ENCODE results near the gene MSANTD4. TPM values are rescaled to one million over a fixed set of nuclear protein-coding genes. Genes with fewer than 3 reads are reported as not detected.
"Not testable (repeated sequence)": the region's sequence is repeated elsewhere in the genome, so short reads cannot be mapped to it uniquely, and the experiment has no call there.

The MSANTD4 gene
- total and polyA plus RNA-seq, 2 donors (not counting 1 experiment from before 2014, with no cell fraction given): 2.4 to 20.0 TPM

DNA sequence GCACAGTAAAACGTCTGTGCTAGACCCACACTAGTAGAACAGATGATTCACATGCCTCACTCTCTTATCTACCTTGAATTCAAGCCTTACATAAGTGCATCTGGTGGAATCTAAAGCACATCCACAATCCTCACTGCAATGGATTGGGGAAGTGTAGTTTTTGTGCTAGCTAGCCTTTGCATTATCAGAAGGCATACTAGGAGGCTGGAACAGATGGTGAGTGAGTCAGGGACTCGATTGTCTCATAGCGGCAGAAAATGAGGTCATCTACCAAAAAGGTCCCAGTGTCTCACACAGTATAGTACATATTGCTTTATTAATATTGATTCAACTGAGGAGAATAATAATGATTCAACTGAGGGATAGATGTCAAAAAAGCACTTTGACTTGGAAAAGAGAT lies 9.3 kb downstream of the MSANTD4 start:
- H3K4me1 ChIP-seq (ENCODE audit: control insufficient read depth in 2 of 2, insufficient read depth in 2 of 2, low read length in 2 of 2): peaks cover 0 to 4% of the 10 kb centered on the region in 2 donors
- TF ChIP-seq, protein P1, sequence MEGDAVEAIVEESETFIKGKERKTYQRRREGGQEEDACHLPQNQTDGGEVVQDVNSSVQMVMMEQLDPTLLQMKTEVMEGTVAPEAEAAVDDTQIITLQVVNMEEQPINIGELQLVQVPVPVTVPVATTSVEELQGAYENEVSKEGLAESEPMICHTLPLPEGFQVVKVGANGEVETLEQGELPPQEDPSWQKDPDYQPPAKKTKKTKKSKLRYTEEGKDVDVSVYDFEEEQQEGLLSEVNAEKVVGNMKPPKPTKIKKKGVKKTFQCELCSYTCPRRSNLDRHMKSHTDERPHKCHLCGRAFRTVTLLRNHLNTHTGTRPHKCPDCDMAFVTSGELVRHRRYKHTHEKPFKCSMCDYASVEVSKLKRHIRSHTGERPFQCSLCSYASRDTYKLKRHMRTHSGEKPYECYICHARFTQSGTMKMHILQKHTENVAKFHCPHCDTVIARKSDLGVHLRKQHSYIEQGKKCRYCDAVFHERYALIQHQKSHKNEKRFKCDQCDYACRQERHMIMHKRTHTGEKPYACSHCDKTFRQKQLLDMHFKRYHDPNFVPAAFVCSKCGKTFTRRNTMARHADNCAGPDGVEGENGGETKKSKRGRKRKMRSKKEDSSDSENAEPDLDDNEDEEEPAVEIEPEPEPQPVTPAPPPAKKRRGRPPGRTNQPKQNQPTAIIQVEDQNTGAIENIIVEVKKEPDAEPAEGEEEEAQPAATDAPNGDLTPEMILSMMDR (IDR thresholded peaks at IDR 0.05): no peak
- TF ChIP-seq EZH2 (IDR thresholded peaks at IDR 0.05; ENCODE audit: borderline replicate concordance, insufficient read depth, low read depth, low read length, poor library complexity, severe bottlenecking): no peak
- Mint-ChIP-seq H3K9me3 (ENCODE audit: insufficient read depth) (no peaks in the 10 kb centered on the region), H3K27ac (no peak overlapping the region), H3K4me1 (peaks cover 21% of the 10 kb centered on the region), H3K27me3 (no peaks in the 10 kb centered on the region), H3K4me3 (no peak overlapping the region)
- H3K9me3 ChIP-seq (ENCODE audit: control extremely low read depth in 1 of 3, control insufficient read depth in 2 of 3, insufficient read depth in 1 of 3, low read length in 2 of 3): no peaks in the 10 kb centered on the region
- intact Hi-C loops (cut with micrococcal nuclease): no loop called here
- no peak for DNase-seq
- ChIA-PET POLR2A (no interaction called here), CTCF (interaction anchor here (1.0 kb wide), 1 partner anchor 79 kb away, joined by 3 read pairs; no protein-coding TSS in a partner anchor)
- peaks cover 41% of the 10 kb centered on the region for H3K79me2 ChIP-seq (ENCODE audit: control insufficient read depth, insufficient read depth, low read length)
- H4K20me1 ChIP-seq (ENCODE audit: control insufficient read depth, insufficient read depth, low read length, poor library complexity, severe bottlenecking): peaks cover 9% of the 10 kb centered on the region
- no peak for ATAC-seq (ENCODE audit: low read depth)
- H3K36me3 ChIP-seq (replicated peaks in 1 of 2; ENCODE audit: control extremely low read depth in 1 of 2, control insufficient read depth in 1 of 2, extremely low read depth in 1 of 2, insufficient read depth in 2 of 2, low read length in 1 of 2): peaks cover 13 to 28% of the 10 kb centered on the region in 2 experiments
- no CpG with 5 or more reads among the region's 3 CpGs for WGBS (ENCODE audit: insufficient coverage)
- H3K9ac ChIP-seq (ENCODE audit: low read length): no peak overlapping the region
- no peak overlapping the region for H3K27ac ChIP-seq (ENCODE audit: low read length in 2 of 2)
- H3K27me3 ChIP-seq (replicated peaks in 1 of 4; ENCODE audit: control extremely low read depth in 1 of 4, control insufficient read depth in 3 of 4, insufficient read depth in 4 of 4, low read length in 3 of 4): no peaks in the 10 kb centered on the region
- H2AFZ ChIP-seq (ENCODE audit: insufficient read depth, low read depth, low read length, poor library complexity, severe bottlenecking): no peak overlapping the region
- H3K4me3 ChIP-seq (ENCODE audit: control extremely low read depth in 1 of 5, extremely low read depth in 1 of 5, insufficient read depth in 1 of 5, low read depth in 2 of 5, low read length in 4 of 5): no peak overlapping the region
- no peak overlapping the region for H3K4me2 ChIP-seq (replicated peaks; ENCODE audit: low read depth, low read length, poor library complexity, severe bottlenecking)

DNA sequence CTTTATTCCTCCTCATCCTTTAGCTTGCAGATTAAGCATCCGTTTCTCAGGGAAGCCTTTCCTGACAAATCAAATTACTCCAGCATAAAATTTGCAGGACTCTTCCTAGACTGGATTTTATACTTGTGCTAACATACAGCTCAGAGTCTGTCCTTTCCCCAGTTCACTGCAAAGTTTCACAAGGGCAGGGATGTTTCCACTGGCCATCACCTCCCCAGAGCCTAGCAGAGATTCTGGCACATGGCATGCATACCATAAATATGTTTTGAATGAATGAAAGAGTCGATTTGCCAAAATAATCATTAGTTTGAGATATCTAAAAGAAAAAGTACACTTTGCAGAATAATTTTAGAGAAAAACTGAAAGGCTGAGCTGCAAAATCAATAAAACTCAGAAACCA lies 10.6 kb downstream of the MSANTD4 start:
- no peaks in the 10 kb centered on the region for H3K27me3 ChIP-seq (replicated peaks in 1 of 4; ENCODE audit: control extremely low read depth in 1 of 4, control insufficient read depth in 3 of 4, insufficient read depth in 4 of 4, low read length in 3 of 4)
- Mint-ChIP-seq H3K4me3 (no peak overlapping the region), H3K27ac (no peak overlapping the region), H3K27me3 (no peaks in the 10 kb centered on the region), H3K4me1 (peaks cover 17% of the 10 kb centered on the region), H3K9me3 (ENCODE audit: insufficient read depth) (no peaks in the 10 kb centered on the region)
- peaks cover 0 to 3% (median 0%) of the 10 kb centered on the region in 3 donors for H3K9me3 ChIP-seq (ENCODE audit: control extremely low read depth in 1 of 3, control insufficient read depth in 2 of 3, insufficient read depth in 1 of 3, low read length in 2 of 3)
- ChIA-PET CTCF (no interaction called here), POLR2A (no interaction called here)
- intact Hi-C loops (cut with micrococcal nuclease): no loop called here
- no peak overlapping the region for H3K9ac ChIP-seq (ENCODE audit: low read length)
- H3K4me2 ChIP-seq (replicated peaks; ENCODE audit: low read depth, low read length, poor library complexity, severe bottlenecking): no peak overlapping the region
- H4K20me1 ChIP-seq (ENCODE audit: control insufficient read depth, insufficient read depth, low read length, poor library complexity, severe bottlenecking): peaks cover 9% of the 10 kb centered on the region
- no peak for ATAC-seq (ENCODE audit: low read depth)
- no peak overlapping the region for H2AFZ ChIP-seq (ENCODE audit: insufficient read depth, low read depth, low read length, poor library complexity, severe bottlenecking)
- TF ChIP-seq, protein P1 (IDR thresholded peaks at IDR 0.05): no peak
- no peak for TF ChIP-seq EZH2 (IDR thresholded peaks at IDR 0.05; ENCODE audit: borderline replicate concordance, insufficient read depth, low read depth, low read length, poor library complexity, severe bottlenecking)
- 100% methylated on average over 1 of the region's 2 CpGs for WGBS (ENCODE audit: insufficient coverage)
- H3K36me3 ChIP-seq (replicated peaks in 1 of 2; ENCODE audit: control extremely low read depth in 1 of 2, control insufficient read depth in 1 of 2, extremely low read depth in 1 of 2, insufficient read depth in 2 of 2, low read length in 1 of 2): peaks cover 14 to 41% of the 10 kb centered on the region in 2 experiments
- peaks cover 0 to 3% of the 10 kb centered on the region in 2 donors for H3K4me1 ChIP-seq (ENCODE audit: control insufficient read depth in 2 of 2, insufficient read depth in 2 of 2, low read length in 2 of 2)
- peaks cover 34% of the 10 kb centered on the region for H3K79me2 ChIP-seq (ENCODE audit: control insufficient read depth, insufficient read depth, low read length)
- no peak overlapping the region for H3K27ac ChIP-seq (ENCODE audit: low read length in 2 of 2)
- no peak overlapping the region for H3K4me3 ChIP-seq (ENCODE audit: control extremely low read depth in 1 of 5, extremely low read depth in 1 of 5, insufficient read depth in 1 of 5, low read depth in 2 of 5, low read length in 4 of 5)
- DNase-seq: no peak

GRCh38 chr11:106003094-106003493 lies 18.9 kb downstream of the MSANTD4 start:
- intact Hi-C loops (cut with micrococcal nuclease); H3K4me3 Mint-ChIP-seq; H3K4me1 Mint-ChIP-seq; H2AFZ ChIP-seq (ENCODE audit: insufficient read depth, low read depth, low read length, poor library complexity, severe bottlenecking); H4K20me1 ChIP-seq (ENCODE audit: control insufficient read depth, insufficient read depth, low read length, poor library complexity, severe bottlenecking); H3K9ac ChIP-seq (ENCODE audit: low read length); ATAC-seq (ENCODE audit: low read depth); DNase-seq; H3K27ac Mint-ChIP-seq; POLR2A ChIA-PET; H3K27me3 ChIP-seq (replicated peaks in 1 of 4; ENCODE audit: control extremely low read depth in 1 of 4, control insufficient read depth in 3 of 4, insufficient read depth in 4 of 4, low read length in 3 of 4); H3K27ac ChIP-seq (ENCODE audit: low read length in 2 of 2); H3K4me3 ChIP-seq (ENCODE audit: control extremely low read depth in 1 of 5, extremely low read depth in 1 of 5, insufficient read depth in 1 of 5, low read depth in 2 of 5, low read length in 4 of 5); H3K9me3 Mint-ChIP-seq (ENCODE audit: insufficient read depth); H3K4me1 ChIP-seq (ENCODE audit: control insufficient read depth in 2 of 2, insufficient read depth in 2 of 2, low read length in 2 of 2); H3K79me2 ChIP-seq (ENCODE audit: control insufficient read depth, insufficient read depth, low read length); H3K27me3 Mint-ChIP-seq; H3K4me2 ChIP-seq (replicated peaks; ENCODE audit: low read depth, low read length, poor library complexity, severe bottlenecking); CTCF ChIA-PET: not testable (repeated sequence)
- Histone ChIP-seq H3K36me3 (replicated peaks in 1 of 2; ENCODE audit: control extremely low read depth in 1 of 2, control insufficient read depth in 1 of 2, extremely low read depth in 1 of 2, insufficient read depth in 2 of 2, low read length in 1 of 2) (peaks cover 3 to 25% of the 10 kb centered on the region in 2 experiments), H3K9me3 (ENCODE audit: control extremely low read depth in 1 of 3, control insufficient read depth in 2 of 3, insufficient read depth in 1 of 3, low read length in 2 of 3) (peaks cover 1 to 13% (median 4%) of the 10 kb centered on the region in 3 donors)
- 100% methylated on average over 1 of the region's 4 CpGs for WGBS (ENCODE audit: insufficient coverage)

Measured in B cell (primary cell).